Embryonic facial prominence (tissue), 1 donor: Measurements from ENCODE around the gene SMYD3.
A peak's percentile ranks its signal among the peaks of the same experiment; 100 is the strongest.

Experiments used
- DNase-seq: peaks from one replicate; pipeline ENCODE4 v3.0.0-alpha.2; 2016; ENCODE audit errors: extremely low spot score

Gene SMYD3

GRCh38 chr1:246470585-246470984, 36.5 kb downstream of the SMYD3 start:
- DNase-seq: no peak

GRCh38 chr1:246462986-246463385, 44.1 kb downstream of the SMYD3 start:
- DNase-seq: no peak

GRCh38 chr1:246460406-246460805, 46.7 kb downstream of the SMYD3 start:
- no peak for DNase-seq

- DNase-seq: no peak
Observed at GRCh38 chr1:246459221-246459620, 47.9 kb downstream of the SMYD3 start.

- DNase-seq: no peak
Observed at GRCh38 chr1:246455476-246455875, 51.6 kb downstream of the SMYD3 start.

- DNase-seq: no peak
Observed at GRCh38 chr1:246454655-246455054, 52.4 kb downstream of the SMYD3 start.

GRCh38 chr1:246450611-246451251, 56.3 kb downstream of the SMYD3 start:
- no peak for DNase-seq

GRCh38 chr1:246448373-246448772, 58.7 kb downstream of the SMYD3 start:
- DNase-seq: no peak

- no peak for DNase-seq
Observed at GRCh38 chr1:246447501-246447900, 59.6 kb downstream of the SMYD3 start.

GRCh38 chr1:246445503-246445902, 61.6 kb downstream of the SMYD3 start:
- DNase-seq: no peak

- no peak for DNase-seq
Observed at GRCh38 chr1:246444617-246445016, 62.5 kb downstream of the SMYD3 start.

- DNase-seq: peak; percentile 44
Observed at GRCh38 chr1:246437961-246438360, 69.1 kb downstream of the SMYD3 start.

GRCh38 chr1:246435421-246436041, 71.5 kb downstream of the SMYD3 start:
- DNase-seq: no peak

GRCh38 chr1:246434335-246434734, 72.7 kb downstream of the SMYD3 start:
- no peak for DNase-seq

GRCh38 chr1:246428542-246429308, 78.4 kb downstream of the SMYD3 start:
- DNase-seq: no peak

- no peak for DNase-seq
Observed at GRCh38 chr1:246427611-246428010, 79.5 kb downstream of the SMYD3 start.

GRCh38 chr1:246425895-246426294, 81.2 kb downstream of the SMYD3 start:
- no peak for DNase-seq

- DNase-seq: no peak
Observed at GRCh38 chr1:246425139-246425794, 81.8 kb downstream of the SMYD3 start.

- DNase-seq: no peak
Observed at GRCh38 chr1:246420300-246420699, 86.8 kb downstream of the SMYD3 start.

GRCh38 chr1:246418565-246419312, 88.3 kb downstream of the SMYD3 start:
- no peak for DNase-seq

GRCh38 chr1:246417813-246418564, 89.1 kb downstream of the SMYD3 start:
- DNase-seq: no peak
